Thoracic aorta endothelial cell (primary cell): ENCODE data around the gene SYDE2. TPM values are rescaled to one million over a fixed set of nuclear protein-coding genes. Genes with fewer than 3 reads are reported as not detected.

Experiments
- small RNA-seq: library from RNA; depleted of rRNA; stranded (forward); fragments of <200 nt; gene quantifications from one replicate; pipeline ENCODE3, GENCODE V24; 2012
- total RNA-seq: library from RNA; depleted of rRNA; stranded (reverse); fragments of >200 nt; gene quantifications from 2 replicates; pipeline ENCODE4 v1.2.3, GENCODE V29; 2012

Gene SYDE2
- total RNA-seq = 6.6 and 7.2 TPM in 2 replicates

DNA sequence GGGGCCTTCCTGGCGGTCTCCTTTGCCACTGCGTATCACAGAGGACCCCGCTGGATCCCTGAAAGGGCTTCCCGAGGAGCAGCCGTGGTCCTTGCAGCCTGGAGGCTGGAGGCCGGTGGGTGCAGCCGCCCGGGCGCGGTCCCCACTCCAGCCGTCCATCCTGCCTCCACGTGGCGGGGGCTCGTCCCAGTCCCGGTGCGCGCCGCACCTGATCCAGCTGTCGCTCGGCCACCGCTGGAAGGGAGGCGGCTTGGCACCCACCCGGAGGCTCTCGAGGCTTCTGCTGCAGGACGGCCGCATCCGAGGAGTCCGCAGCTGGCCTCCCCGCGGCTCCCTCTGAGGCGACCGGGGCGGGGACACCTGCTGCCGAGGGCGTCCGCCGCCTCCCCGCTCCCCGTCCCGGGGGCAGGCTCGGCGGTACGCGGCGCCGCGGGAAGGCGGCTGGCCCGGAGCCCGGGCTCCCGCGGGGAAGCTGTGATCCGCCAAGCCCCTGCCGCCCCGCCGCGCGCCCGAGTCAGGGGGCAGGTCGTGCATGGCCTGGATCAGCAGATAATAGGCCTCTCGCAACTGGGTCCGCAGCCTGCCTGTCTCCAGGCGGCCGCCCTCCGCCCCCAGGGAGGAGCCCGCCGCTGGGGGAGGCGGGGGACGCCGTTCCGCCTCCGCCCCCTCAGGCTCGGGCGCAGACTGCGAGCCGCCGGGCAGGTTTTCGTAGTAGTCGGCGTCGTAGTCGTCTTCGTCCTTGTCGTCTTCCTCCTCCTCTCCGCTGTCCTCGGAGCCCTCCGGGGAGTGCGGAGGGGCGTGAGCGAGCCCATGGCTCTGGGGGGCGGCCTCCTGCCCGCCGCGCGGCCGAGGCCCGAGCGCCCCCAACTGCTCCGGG is at the start of gene SYDE2:
Gene SYDE2, minus strand, starts transcription at position 554 of the 877 bp plus-strand sequence. Its CDS starts 20 bp downstream, at position 534.

Small RNA genes lying within 50 kb of the gene (small RNA-seq; reads per million reads assigned to genes)
- gene MIR4423 = not detected

Other genes starting within 250 kb of the SYDE2 start
- 0.27 and 0.36 TPM in 2 replicates for gene MCOLN2, start 203.9 kb downstream of the SYDE2 start, total RNA-seq
- gene MCOLN3, start 152.5 kb downstream of the SYDE2 start, total RNA-seq = not detected in 2 replicates
- 18.3 and 21.4 TPM in 2 replicates for gene C1orf52, start 58.6 kb upstream of the SYDE2 start, total RNA-seq
- gene BCL10, start 75.6 kb upstream of the SYDE2 start, total RNA-seq = 128 and 145 TPM in 2 replicates